CD14-positive monocyte (primary cell): ENCODE data around the gene PDE4C. TPM values are rescaled to one million over a fixed set of nuclear protein-coding genes. Genes with fewer than 3 reads are reported as not detected.

ENCODE experiments used
- DNase-seq, 3 donors: peaks; one replicate each; pipeline ENCODE4 v3.0.0-alpha.2; 2011 to 2022
- H2AFZ ChIP-seq: 2 replicates; pipeline ENCODE4 v1.6.0; 2012; ENCODE audit warnings: mild to moderate bottlenecking, low read depth, low read length, inconsistent platforms; ENCODE audit not compliant: insufficient read depth, poor library complexity, severe bottlenecking
- H3K27ac ChIP-seq, 2 donors: 1 replicate in 1 of 2; 2 replicates in 1 of 2; pipeline ENCODE4 v1.5.1; 2012 to 2013; ENCODE audit warnings: low read length in 2 of 2, control low read depth in 1 of 2, inconsistent platforms in 1 of 2, low read depth in 1 of 2, mild to moderate bottlenecking in 1 of 2
- H3K27me3 ChIP-seq, 2 donors: one replicate each; pipeline versions ENCODE4 v1.6.0 to v1.6.1; 2011 to 2013; ENCODE audit warnings: low read length in 2 of 2; ENCODE audit not compliant: control insufficient read depth in 2 of 2, insufficient read depth in 2 of 2
- H3K36me3 ChIP-seq, 2 donors: replicated peaks in 1 of 2; 1 replicate in 1 of 2; 2 replicates in 1 of 2; pipeline versions ENCODE4 v1.5.1 to v1.6.1; 2012 to 2013; ENCODE audit warnings: low read length in 2 of 2, control low read depth in 1 of 2, inconsistent platforms in 1 of 2, mild to moderate bottlenecking in 1 of 2; ENCODE audit not compliant: insufficient read depth in 2 of 2, control insufficient read depth in 1 of 2
- H3K4me1 ChIP-seq, 2 donors: 1 replicate in 1 of 2; 2 replicates in 1 of 2; pipeline versions ENCODE4 v1.5.1 to v1.6.1; 2012 to 2013; ENCODE audit warnings: low read length in 2 of 2, control low read depth in 1 of 2, inconsistent platforms in 1 of 2, mild to moderate bottlenecking in 1 of 2, moderate library complexity in 1 of 2; ENCODE audit not compliant: insufficient read depth in 2 of 2, control insufficient read depth in 1 of 2
- H3K4me2 ChIP-seq: replicated peaks from 2 replicates; pipeline ENCODE3; 2012; ENCODE audit warnings: low read length, moderate library complexity, mild to moderate bottlenecking; ENCODE audit not compliant: poor library complexity, severe bottlenecking; ENCODE audit errors: extremely low read depth
- H3K4me3 ChIP-seq, 3 experiments: fragments of 200-600 bp in 1 of 3; sonication (generic) in 1 of 3; replicated peaks in 1 of 3; 1 replicate in 2 of 3; 2 replicates in 1 of 3; pipeline ENCODE4 v1.5.1; 2011 to 2013; ENCODE audit warnings: low read length in 3 of 3, mild to moderate bottlenecking in 3 of 3, control low read depth in 2 of 3, low read depth in 2 of 3, inconsistent platforms in 1 of 3, moderate library complexity in 1 of 3
- H3K79me2 ChIP-seq: 2 replicates; pipeline ENCODE4 v1.6.0; 2012; ENCODE audit warnings: mild to moderate bottlenecking, control low read depth, inconsistent platforms, low read length, moderate library complexity; ENCODE audit not compliant: insufficient read depth
- H3K9ac ChIP-seq: 2 replicates; pipeline ENCODE4 v1.6.0; 2017; ENCODE audit warnings: low read length, mild to moderate bottlenecking; ENCODE audit not compliant: insufficient read depth, poor library complexity, severe bottlenecking
- H3K9me3 ChIP-seq, 2 donors: replicated peaks in 1 of 2; 1 replicate in 1 of 2; 2 replicates in 1 of 2; pipeline versions ENCODE4 v1.5.1 to v1.6.1; 2012 to 2013; ENCODE audit warnings: low read length in 2 of 2, control low read depth in 1 of 2; ENCODE audit not compliant: control insufficient read depth in 1 of 2, insufficient read depth in 1 of 2
- H4K20me1 ChIP-seq: 2 replicates; pipeline ENCODE4 v1.6.0; 2012; ENCODE audit warnings: mild to moderate bottlenecking, low read length, control low read depth, moderate library complexity; ENCODE audit not compliant: insufficient read depth
- H3K27ac Mint-ChIP-seq, 7 donors: one replicate each; pipeline ENCODE4 v1.8.0; 2020; ENCODE audit warnings: mild to moderate bottlenecking in 7 of 7, mixed read lengths in 7 of 7, moderate library complexity in 6 of 7, inconsistent platforms in 2 of 7
- H3K27me3 Mint-ChIP-seq, 3 donors: one replicate each; pipeline ENCODE4 v1.8.0; 2021 to 2022; ENCODE audit warnings: low read depth in 3 of 3, mild to moderate bottlenecking in 3 of 3, mixed read lengths in 3 of 3, moderate library complexity in 3 of 3, inconsistent platforms in 1 of 3
- H3K36me3 Mint-ChIP-seq, 2 donors: one replicate each; pipeline ENCODE4 v1.8.0; 2020; ENCODE audit warnings: mixed read lengths in 2 of 2, inconsistent platforms in 1 of 2, mild to moderate bottlenecking in 1 of 2
- H3K4me1 Mint-ChIP-seq: one replicate; pipeline ENCODE4 v1.8.0; 2020; ENCODE audit warnings: mild to moderate bottlenecking, mixed read lengths
- H3K4me3 Mint-ChIP-seq, 2 donors: one replicate each; pipeline ENCODE4 v1.8.0; 2020; ENCODE audit warnings: mild to moderate bottlenecking in 2 of 2, mixed read lengths in 2 of 2, moderate library complexity in 1 of 2
- H3K9me3 Mint-ChIP-seq, 7 donors: one replicate each; pipeline ENCODE4 v1.8.0; 2020 to 2022; ENCODE audit warnings: mixed read lengths in 7 of 7, mild to moderate bottlenecking in 6 of 7, moderate library complexity in 6 of 7, inconsistent platforms in 2 of 7
- WGBS: methylation state at CpG from one replicate; pipeline ENCODE4 v1.1.5; 2013; ENCODE audit warnings: missing lambda C conversion rate; ENCODE audit not compliant: insufficient coverage; 5-methylcytosine and 5-hydroxymethylcytosine counted together
- intact Hi-C, 2 donors: fragments of 100-400 bp; cut with micrococcal nuclease; formaldehyde crosslinking; loops; one replicate each; pipeline versions ENCODE4 v1.15.0 to v1.15.1; 2023
- polyA plus RNA-seq, 3 donors: library from polyadenylated mRNA; depleted of rRNA in 1 of 3; unstranded in 2 of 3; stranded (reverse) in 1 of 3; fragments of 300-500 nt in 2 of 3; fragments of >200 nt in 1 of 3; fragmentation: Illumina TruSeq in 2 of 3; gene quantifications; 1 replicate in 2 of 3; 2 replicates in 1 of 3; pipeline ENCODE4 v1.2.3, GENCODE V29; 2012 to 2021
- TF ChIP-seq, protein P1 (sequence below): fragments of 200-600 bp; IDR thresholded peaks from one replicate; pipeline ENCODE4 v1.8.0; 2022; ENCODE audit warnings: antibody characterized with exemption, mild to moderate bottlenecking

PDE4C gene
- polyA plus RNA-seq, 3 donors: not detected

DNA sequence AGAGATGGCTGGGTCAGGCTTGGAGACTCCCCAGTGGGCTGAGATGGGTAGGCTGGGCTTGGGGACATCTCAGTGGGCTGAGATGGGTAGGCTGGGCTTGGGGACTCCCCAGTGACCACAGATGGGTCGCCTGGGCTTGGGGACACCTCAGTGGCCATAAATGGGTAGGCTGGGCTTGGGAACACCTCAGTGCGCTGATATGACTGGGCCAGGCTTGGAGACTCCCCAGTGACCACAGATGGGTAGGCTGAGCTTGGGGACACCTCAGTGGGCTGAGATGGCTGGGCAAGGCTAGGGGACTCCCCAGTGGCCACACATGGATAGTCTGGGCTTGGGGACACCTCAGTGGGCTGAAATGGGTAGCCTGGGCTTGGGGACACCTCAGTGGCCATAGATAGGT is 35.2 kb upstream of the PDE4C start:
- no peak overlapping the region for H2AFZ ChIP-seq
- H3K27me3 ChIP-seq: no peaks in the 10 kb centered on the region
- H3K9ac ChIP-seq: no peak overlapping the region
- Mint-ChIP-seq H3K4me1 (peaks cover 1% of the 10 kb centered on the region), H3K27me3 (peaks cover 0 to 2% (median 0%) of the 10 kb centered on the region in 3 donors), H3K36me3 (peaks cover 8% of the 10 kb centered on the region in 2 donors), H3K9me3 (no peaks in the 10 kb centered on the region), H3K4me3 (peak overlapping the region in 1 of 2 donors; percentile 24), H3K27ac (no peak overlapping the region)
- TF ChIP-seq, protein P1, sequence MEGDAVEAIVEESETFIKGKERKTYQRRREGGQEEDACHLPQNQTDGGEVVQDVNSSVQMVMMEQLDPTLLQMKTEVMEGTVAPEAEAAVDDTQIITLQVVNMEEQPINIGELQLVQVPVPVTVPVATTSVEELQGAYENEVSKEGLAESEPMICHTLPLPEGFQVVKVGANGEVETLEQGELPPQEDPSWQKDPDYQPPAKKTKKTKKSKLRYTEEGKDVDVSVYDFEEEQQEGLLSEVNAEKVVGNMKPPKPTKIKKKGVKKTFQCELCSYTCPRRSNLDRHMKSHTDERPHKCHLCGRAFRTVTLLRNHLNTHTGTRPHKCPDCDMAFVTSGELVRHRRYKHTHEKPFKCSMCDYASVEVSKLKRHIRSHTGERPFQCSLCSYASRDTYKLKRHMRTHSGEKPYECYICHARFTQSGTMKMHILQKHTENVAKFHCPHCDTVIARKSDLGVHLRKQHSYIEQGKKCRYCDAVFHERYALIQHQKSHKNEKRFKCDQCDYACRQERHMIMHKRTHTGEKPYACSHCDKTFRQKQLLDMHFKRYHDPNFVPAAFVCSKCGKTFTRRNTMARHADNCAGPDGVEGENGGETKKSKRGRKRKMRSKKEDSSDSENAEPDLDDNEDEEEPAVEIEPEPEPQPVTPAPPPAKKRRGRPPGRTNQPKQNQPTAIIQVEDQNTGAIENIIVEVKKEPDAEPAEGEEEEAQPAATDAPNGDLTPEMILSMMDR: no peak
- DNase-seq: peak in 1 of 3 donors; percentile 31
- no peak overlapping the region for H3K4me3 ChIP-seq
- 83% methylated on average over 2 of the region's 2 CpGs for WGBS
- H3K4me2 ChIP-seq: no peak overlapping the region
- intact Hi-C loops: no loop called here
- no peaks in the 10 kb centered on the region for H3K79me2 ChIP-seq
- H3K27ac ChIP-seq: no peak overlapping the region
- no peaks in the 10 kb centered on the region for H3K9me3 ChIP-seq
- H4K20me1 ChIP-seq: peaks cover 11% of the 10 kb centered on the region
- no peaks in the 10 kb centered on the region for H3K4me1 ChIP-seq
- H3K36me3 ChIP-seq: peaks cover 0 to 8% of the 10 kb centered on the region in 2 donors

DNA sequence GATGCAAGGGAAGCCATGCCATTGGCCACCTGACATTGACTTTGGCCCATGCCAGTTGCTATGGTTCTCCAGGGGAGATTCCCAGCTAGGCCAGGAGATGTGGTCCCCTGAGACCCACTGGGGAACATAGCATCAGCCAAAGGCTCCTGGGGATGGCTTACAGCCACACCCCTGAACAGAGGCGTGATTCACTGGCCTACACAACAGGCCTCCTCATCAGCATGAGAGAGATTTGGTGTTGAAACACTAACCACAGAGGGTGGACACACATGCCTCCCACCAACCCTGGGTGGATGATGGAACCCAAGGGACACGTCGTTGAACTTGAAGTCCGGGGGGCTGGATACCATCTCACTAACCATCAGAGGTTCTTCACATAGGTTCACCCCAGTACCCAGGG is 33.7 kb upstream of the PDE4C start:
- H3K79me2 ChIP-seq: no peaks in the 10 kb centered on the region
- H3K27me3 ChIP-seq: no peaks in the 10 kb centered on the region
- DNase-seq: peak; percentile 21 to 61 (median 32)
- no peak overlapping the region for H2AFZ ChIP-seq
- H3K27me3 Mint-ChIP-seq: peaks cover 3 to 9% (median 3%) of the 10 kb centered on the region in 3 donors
- H3K4me3 Mint-ChIP-seq: no peak overlapping the region
- 90% methylated on average over 3 of the region's 4 CpGs for WGBS
- peaks cover 9% of the 10 kb centered on the region for H4K20me1 ChIP-seq
- no peaks in the 10 kb centered on the region for H3K36me3 Mint-ChIP-seq
- no peaks in the 10 kb centered on the region for H3K36me3 ChIP-seq
- H3K27ac Mint-ChIP-seq: no peak overlapping the region
- intact Hi-C loops: loop anchor here in 1 of 2 donors (10.0 kb wide), 1 partner anchor 195 kb away; no protein-coding TSS in a partner anchor
- no peaks in the 10 kb centered on the region for H3K9me3 Mint-ChIP-seq
- no peak overlapping the region for H3K27ac ChIP-seq
- no peak overlapping the region for H3K4me3 ChIP-seq
- H3K4me1 Mint-ChIP-seq: peaks cover 3% of the 10 kb centered on the region
- TF ChIP-seq, protein P1: no peak
- no peak overlapping the region for H3K9ac ChIP-seq
- no peaks in the 10 kb centered on the region for H3K9me3 ChIP-seq
- no peak overlapping the region for H3K4me2 ChIP-seq
- peaks cover 2 to 4% of the 10 kb centered on the region in 2 donors for H3K4me1 ChIP-seq
